Prostate gland (tissue), 2 donors: ENCODE results near the gene SSU72. TPM values are rescaled to one million over a fixed set of nuclear protein-coding genes. Genes with fewer than 3 reads are reported as not detected.
"Not testable (repeated sequence)": the region's sequence is repeated elsewhere in the genome, so short reads cannot be mapped to it uniquely, and the experiment has no call there.

Experiments used
- DNase-seq: peaks from one replicate; pipeline ENCODE4 v3.0.0-alpha.2; 2019; ENCODE audit warnings: low spot score
- H3K27ac ChIP-seq, 2 donors: fragments of 200-600 bp; sonication (generic); 2 replicates each; pipeline ENCODE4 v1.5.1; 2017 to 2019
- H3K27me3 ChIP-seq: fragments of 200-600 bp; sonication (generic); replicated peaks from 2 replicates; pipeline ENCODE4 v1.5.1; 2019; ENCODE audit not compliant: insufficient read depth
- H3K36me3 ChIP-seq, 2 donors: fragments of 200-600 bp; sonication (generic); 1 replicate in 1 of 2; 2 replicates in 1 of 2; pipeline versions ENCODE4 v1.5.1 to v1.8.1; 2017 to 2019
- H3K4me1 ChIP-seq: fragments of 200-600 bp; sonication (generic); replicated peaks from 2 replicates; pipeline ENCODE4 v1.5.1; 2019
- H3K4me3 ChIP-seq, 2 donors: fragments of 200-600 bp; sonication (generic); 2 replicates each; pipeline ENCODE4 v1.5.1; 2017 to 2019
- H3K9me3 ChIP-seq: fragments of 200-600 bp; sonication (generic); 2 replicates; pipeline ENCODE4 v1.5.1; 2017
- POLR2A ChIP-seq: fragments of 450-650 bp; IDR thresholded peaks from one replicate; pipeline ENCODE4 v1.6.1; 2016; ENCODE audit warnings: antibody characterized with exemption, mild to moderate bottlenecking
- POLR2AphosphoS5 ChIP-seq: sonication (generic); formaldehyde crosslinking; IDR thresholded peaks from one replicate; pipeline ENCODE4 v1.6.1; 2017; ENCODE audit warnings: antibody characterized with exemption
- WGBS: methylation state at CpG from one replicate; pipeline ENCODE4 v1.1.5; 2018; 5-methylcytosine and 5-hydroxymethylcytosine counted together
- intact Hi-C: fragments of 100-400 bp; cut with DNase I; formaldehyde crosslinking; loops from one replicate; pipeline ENCODE4 v1.14.2; 2022
- total RNA-seq, 2 donors: library from RNA; depleted of rRNA; stranded (reverse); fragments of >200 nt; gene quantifications; one replicate each; pipeline ENCODE4 v1.1.0, GENCODE V29; 2016
- TF ChIP-seq, protein P1 (sequence below), 4 experiments: fragments of 200-600 bp in 2 of 4; fragments of 450-650 bp in 2 of 4; sonication (generic) in 2 of 4; IDR thresholded peaks; 1 replicate in 3 of 4; 2 replicates in 1 of 4; pipeline ENCODE4 v1.5.1; 2016 to 2019; ENCODE audit warnings: antibody characterized with exemption in 4 of 4, mild to moderate bottlenecking in 2 of 4, moderate library complexity in 2 of 4

The SSU72 gene
- total RNA-seq, 2 donors from 2014 or later = 173 to 203 TPM

DNA sequence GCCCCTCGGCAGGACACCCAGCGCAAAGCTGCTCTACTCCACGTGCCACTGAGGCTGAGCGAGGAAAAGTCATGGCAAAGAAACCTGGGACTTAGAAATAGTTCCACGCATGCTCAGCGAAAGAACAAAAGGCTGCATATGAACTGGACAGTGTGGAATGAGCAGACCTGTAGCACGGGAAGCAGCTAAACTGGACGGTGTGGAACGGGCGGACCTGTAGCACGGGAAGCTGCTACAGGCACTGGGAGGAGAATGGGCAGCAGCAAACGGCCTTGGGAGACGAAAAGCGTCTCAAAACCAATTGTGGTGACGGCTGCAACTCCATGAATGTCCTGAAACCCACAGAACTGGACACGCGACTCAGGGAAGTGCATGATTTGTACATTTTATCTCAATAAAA is 15.6 kb downstream of the SSU72 start:
- Histone ChIP-seq H3K36me3 (peaks cover 9 to 12% of the 10 kb centered on the region in 2 donors), H3K27me3 (no peaks in the 10 kb centered on the region), H3K27ac (no peak overlapping the region), H3K9me3 (no peaks in the 10 kb centered on the region), H3K4me3 (no peak overlapping the region), H3K4me1 (no peaks in the 10 kb centered on the region)
- no peak for DNase-seq
- intact Hi-C loops = no loop called here
- WGBS = 70% methylated on average over 17 of the region's 17 CpGs
- TF ChIP-seq, protein P1, sequence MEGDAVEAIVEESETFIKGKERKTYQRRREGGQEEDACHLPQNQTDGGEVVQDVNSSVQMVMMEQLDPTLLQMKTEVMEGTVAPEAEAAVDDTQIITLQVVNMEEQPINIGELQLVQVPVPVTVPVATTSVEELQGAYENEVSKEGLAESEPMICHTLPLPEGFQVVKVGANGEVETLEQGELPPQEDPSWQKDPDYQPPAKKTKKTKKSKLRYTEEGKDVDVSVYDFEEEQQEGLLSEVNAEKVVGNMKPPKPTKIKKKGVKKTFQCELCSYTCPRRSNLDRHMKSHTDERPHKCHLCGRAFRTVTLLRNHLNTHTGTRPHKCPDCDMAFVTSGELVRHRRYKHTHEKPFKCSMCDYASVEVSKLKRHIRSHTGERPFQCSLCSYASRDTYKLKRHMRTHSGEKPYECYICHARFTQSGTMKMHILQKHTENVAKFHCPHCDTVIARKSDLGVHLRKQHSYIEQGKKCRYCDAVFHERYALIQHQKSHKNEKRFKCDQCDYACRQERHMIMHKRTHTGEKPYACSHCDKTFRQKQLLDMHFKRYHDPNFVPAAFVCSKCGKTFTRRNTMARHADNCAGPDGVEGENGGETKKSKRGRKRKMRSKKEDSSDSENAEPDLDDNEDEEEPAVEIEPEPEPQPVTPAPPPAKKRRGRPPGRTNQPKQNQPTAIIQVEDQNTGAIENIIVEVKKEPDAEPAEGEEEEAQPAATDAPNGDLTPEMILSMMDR (IDR thresholded peaks at IDR 0.05) = no peak
- no peak for TF ChIP-seq POLR2A
- no peak for TF ChIP-seq POLR2AphosphoS5

DNA sequence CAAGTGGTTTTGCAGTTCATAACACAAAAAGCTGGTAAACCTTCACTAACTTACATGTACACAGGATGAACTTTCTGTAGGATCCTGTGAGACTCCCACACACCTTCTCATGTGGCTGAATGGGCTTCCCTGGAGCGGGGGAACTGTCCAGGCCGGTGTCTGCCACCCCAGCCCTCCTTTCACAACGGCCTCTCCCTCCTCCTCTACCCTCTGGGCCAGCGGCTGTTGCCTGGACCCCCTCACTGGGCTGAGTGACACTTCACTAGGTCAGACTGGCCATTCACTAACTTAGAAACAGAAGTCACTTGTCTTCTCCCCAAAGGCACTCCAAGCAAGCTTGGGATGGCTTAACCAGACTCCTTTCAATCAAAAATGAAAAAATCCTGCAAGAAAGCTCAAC is 16.1 kb downstream of the SSU72 start:
- DNase-seq = no peak
- Histone ChIP-seq H3K4me3 (no peak overlapping the region), H3K4me1 (no peaks in the 10 kb centered on the region), H3K9me3 (no peaks in the 10 kb centered on the region), H3K27me3 (no peaks in the 10 kb centered on the region), H3K36me3 (peaks cover 9 to 12% of the 10 kb centered on the region in 2 donors), H3K27ac (no peak overlapping the region)
- intact Hi-C loops = no loop called here
- TF ChIP-seq POLR2A (no peak), POLR2AphosphoS5 (no peak)
- TF ChIP-seq, protein P1 (IDR thresholded peaks at IDR 0.05) = no peak
- WGBS = 73% methylated on average over 4 of the region's 4 CpGs

- H3K36me3 ChIP-seq = peaks cover 6 to 12% of the 10 kb centered on the region in 2 donors
- H3K4me1 ChIP-seq, H3K4me3 ChIP-seq, H3K9me3 ChIP-seq, H3K27ac ChIP-seq, DNase-seq, intact Hi-C loops, H3K27me3 ChIP-seq: not testable (repeated sequence)
- 90% methylated on average over 7 of the region's 7 CpGs for WGBS
Observed at GRCh38 chr1:1557688-1558087, 17.0 kb downstream of the SSU72 start.

DNA sequence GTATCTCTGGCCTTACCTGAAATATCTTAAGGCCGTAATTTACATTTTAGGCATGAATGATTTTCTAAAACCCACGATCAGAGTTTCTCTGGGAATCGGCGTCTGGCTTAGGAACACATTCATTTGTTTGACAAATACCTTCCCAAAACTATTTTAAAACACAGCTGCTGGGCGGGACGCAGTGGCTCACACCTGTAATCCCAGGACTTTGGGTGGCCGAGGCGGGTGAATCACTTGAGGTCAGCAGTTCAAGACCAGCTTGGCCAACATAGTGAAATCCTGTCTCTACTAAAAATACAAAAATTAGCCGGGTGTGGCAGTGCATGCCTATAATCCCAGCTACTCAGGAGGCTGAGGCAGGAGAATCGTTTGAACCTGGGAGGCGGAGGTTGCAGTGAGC is 17.7 kb downstream of the SSU72 start:
- intact Hi-C loops, H3K4me3 ChIP-seq, H3K27me3 ChIP-seq, H3K27ac ChIP-seq, H3K36me3 ChIP-seq, H3K4me1 ChIP-seq, H3K9me3 ChIP-seq, DNase-seq: not testable (repeated sequence)
- WGBS = 84% methylated on average over 11 of the region's 11 CpGs

DNA sequence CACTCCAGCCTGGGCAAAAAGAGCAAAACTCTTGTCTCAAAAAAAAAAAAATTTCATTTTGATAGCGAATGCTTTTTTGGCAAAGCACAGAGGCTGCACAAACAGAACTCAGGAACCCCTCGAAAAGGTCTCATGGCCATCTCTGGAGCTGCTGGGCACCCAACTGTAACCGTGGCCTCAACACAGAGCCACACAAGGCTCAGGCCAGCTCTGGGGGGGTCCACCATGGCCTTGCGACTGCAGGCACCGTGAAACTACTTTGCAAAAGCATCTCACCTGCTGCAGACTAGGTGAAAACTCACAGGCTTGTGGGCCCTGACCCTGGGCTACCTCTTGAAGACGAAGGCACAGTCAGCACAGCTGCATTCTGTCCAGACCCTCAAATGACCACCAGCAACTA is 18.2 kb downstream of the SSU72 start:
- no peak overlapping the region for H3K27ac ChIP-seq
- H3K36me3 ChIP-seq = peaks cover 0 to 3% of the 10 kb centered on the region in 2 donors
- H3K4me1 ChIP-seq = no peaks in the 10 kb centered on the region
- intact Hi-C loops = no loop called here
- WGBS = 93% methylated on average over 6 of the region's 6 CpGs
- no peaks in the 10 kb centered on the region for H3K9me3 ChIP-seq
- H3K27me3 ChIP-seq = no peaks in the 10 kb centered on the region
- no peak for TF ChIP-seq POLR2A
- TF ChIP-seq POLR2AphosphoS5 = no peak
- TF ChIP-seq, protein P1 (IDR thresholded peaks at IDR 0.05) = no peak
- no peak overlapping the region for H3K4me3 ChIP-seq
- DNase-seq = no peak

DNA sequence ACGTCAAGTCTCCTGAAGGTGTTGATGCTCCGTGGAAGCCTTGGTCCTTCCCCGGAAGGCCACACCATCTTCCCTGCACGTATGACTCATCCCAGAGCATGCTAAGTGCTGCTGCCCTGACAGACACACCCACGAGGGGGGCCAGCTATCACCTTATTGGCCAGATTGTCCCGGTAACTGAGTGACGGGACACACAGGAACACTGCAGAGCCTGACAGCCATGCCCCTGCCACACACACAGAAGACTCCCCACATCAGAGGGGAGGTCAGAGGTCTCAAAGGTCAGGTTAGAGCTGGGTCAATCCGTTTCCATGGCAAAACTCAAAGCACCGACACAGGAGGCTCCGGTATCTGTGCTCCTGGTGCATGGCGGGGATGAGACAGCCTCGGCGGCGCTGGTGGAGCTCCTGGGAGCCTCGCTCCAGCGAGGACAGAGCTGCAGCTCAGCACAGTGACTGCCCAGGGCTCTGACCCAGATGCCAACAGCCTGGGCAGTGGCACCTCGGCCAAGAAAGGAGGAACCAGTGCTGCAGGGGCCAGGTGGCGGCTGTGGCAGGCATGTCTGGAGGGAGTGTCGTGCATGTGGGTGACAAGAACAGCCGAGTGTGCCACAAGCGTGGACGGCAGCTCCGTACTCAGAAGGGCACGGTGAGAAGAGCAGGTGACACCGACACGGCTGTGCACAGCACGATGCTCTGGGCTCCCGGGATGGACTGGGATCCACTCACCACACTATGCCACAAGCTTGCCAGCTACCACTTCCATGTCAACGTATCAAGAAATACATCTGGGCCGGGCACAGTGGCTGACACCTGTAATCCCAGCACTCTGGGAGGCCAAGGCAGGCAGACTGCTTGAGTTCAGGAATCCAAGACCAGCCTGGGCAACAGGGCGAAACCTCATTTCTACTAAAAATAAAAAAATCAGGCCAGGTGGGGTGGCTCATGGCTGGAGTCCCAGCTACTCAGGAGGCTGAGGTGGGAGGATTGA is 19.4 kb downstream of the SSU72 start:
- no peak for TF ChIP-seq POLR2A
- TF ChIP-seq, protein P1 (IDR thresholded peaks at IDR 0.05) = no peak
- no peak for TF ChIP-seq POLR2AphosphoS5
- intact Hi-C loops = no loop called here
- no peaks in the 10 kb centered on the region for H3K9me3 ChIP-seq
- no peaks in the 10 kb centered on the region for H3K27me3 ChIP-seq
- peaks cover 0 to 3% of the 10 kb centered on the region in 2 donors for H3K36me3 ChIP-seq
- no peak for DNase-seq
- H3K4me1 ChIP-seq = no peaks in the 10 kb centered on the region
- H3K4me3 ChIP-seq = no peak overlapping the region
- 71% methylated on average over 29 of the region's 31 CpGs for WGBS
- no peak overlapping the region for H3K27ac ChIP-seq
